K562 (cell line): Measurements from ENCODE around the gene RDH8. TPM values are rescaled to one million over a fixed set of nuclear protein-coding genes. Genes with fewer than 3 reads are reported as not detected.

Experiments used
- C11orf30 ChIP-seq: fragments of 450-650 bp; IDR thresholded peaks from 2 replicates; pipeline ENCODE4 v1.6.1; 2016; ENCODE audit warnings: low read depth, mild to moderate bottlenecking
- HES1 ChIP-seq: fragments of 450-650 bp; IDR thresholded peaks from 2 replicates; pipeline ENCODE4 v1.6.1; 2016; ENCODE audit warnings: low read depth, mild to moderate bottlenecking, moderate library complexity
- MCM2 ChIP-seq: fragments of 450-650 bp; IDR thresholded peaks from 2 replicates; pipeline ENCODE4 v1.6.1; 2017; ENCODE audit warnings: low read depth, mild to moderate bottlenecking
- MNT ChIP-seq, 2 experiments: fragments of 450-650 bp; conservative IDR thresholded peaks; 2 replicates each; pipeline ENCODE4 v1.6.1; 2017; ENCODE audit warnings: mild to moderate bottlenecking in 2 of 2, moderate library complexity in 2 of 2
- TAF9B ChIP-seq: fragments of 450-650 bp; IDR thresholded peaks from 2 replicates; pipeline ENCODE4 v1.6.1; 2018; ENCODE audit warnings: mild to moderate bottlenecking; ENCODE audit not compliant: partially characterized antibody
- TCF7L2 ChIP-seq: fragments of 150-350 bp; IDR thresholded peaks from 2 replicates; pipeline ENCODE4 v1.6.1; 2016; ENCODE audit warnings: low read depth, mild to moderate bottlenecking, low read length, moderate library complexity
- ZHX1 ChIP-seq: fragments of 150-350 bp; conservative IDR thresholded peaks from 2 replicates; pipeline ENCODE4 v1.6.1; 2014; ENCODE audit warnings: low read length
- polyA plus RNA-seq, 8 experiments: library from polyadenylated mRNA; depleted of rRNA in 4 of 8; stranded (reverse) in 5 of 8; unstranded in 3 of 8; fragments of >200 nt; fragmentation: Nextera tagmentation in 2 of 8; fragmentation: Illumina TruSeq in 1 of 8; extraction: Ambion mirVana in 2 of 8; extraction: Trizol in 1 of 8; gene quantifications; 2 replicates each; pipeline versions ENCODE4 v1.2.1 to v1.2.3, GENCODE V29; 2011 to 2014; ENCODE audit warnings: inconsistent platforms in 1 of 8, missing spikeins in 1 of 8
- total RNA-seq, 7 experiments: library from RNA; depleted of rRNA in 6 of 7; stranded (reverse); fragments of >200 nt in 6 of 7; fragmentation: Illumina TruSeq in 2 of 7; extraction: Trizol in 2 of 7; gene quantifications; 2 replicates each; pipeline versions ENCODE4 v1.2.1 to v1.2.3, GENCODE V29; 2011 to 2021; ENCODE audit warnings: low replicate concordance in 1 of 7

The RDH8 gene
- total and polyA plus RNA-seq, 9 of the 15 experiments (the other 6 are each of a cell fraction or from before 2014, with no cell fraction given) = not detected

- TF ChIP-seq MNT (conservative IDR thresholded peaks at IDR 0.05) = no peak
- no peak for TF ChIP-seq ZHX1
- TF ChIP-seq HES1 = no peak
- no peak for TF ChIP-seq MCM2
- TF ChIP-seq TAF9B = no peak
- no peak for TF ChIP-seq TCF7L2
- peak; percentile 63 for TF ChIP-seq C11orf30
Observed at GRCh38 chr19:10001899-10002298, 11.4 kb upstream of the RDH8 start (continued).
